GM18870 (cell line): ENCODE data around the gene EPGN.

Source experiments
- ATAC-seq: cut with Tn5 transposase; IDR thresholded peaks from one replicate; pipeline ENCODE4 v1.9.1; 2021; ENCODE audit warnings: moderate library complexity; ENCODE audit not compliant: unreplicated experiment

Gene EPGN

GRCh38 chr4:74308215-74308614, at the start of gene EPGN:
EPGN (plus strand) TSS chr4:74308470; CDS start chr4:74308534, 64 bp downstream.
- no peak for ATAC-seq

GRCh38 chr4:74258963-74259362, 49.3 kb upstream of the EPGN start:
- no peak for ATAC-seq

- ATAC-seq: no peak
These were observed 48.2 kb upstream of the EPGN start for GRCh38 chr4:74260036-74260435.

GRCh38 chr4:74262522-74262921, 45.7 kb upstream of the EPGN start:
- ATAC-seq: no peak

GRCh38 chr4:74263551-74263950, 44.7 kb upstream of the EPGN start:
- ATAC-seq: no peak

GRCh38 chr4:74266081-74266480, 42.2 kb upstream of the EPGN start:
- ATAC-seq: no peak

GRCh38 chr4:74267998-74268606, 40.2 kb upstream of the EPGN start:
- ATAC-seq: no peak

GRCh38 chr4:74268643-74269042, 39.6 kb upstream of the EPGN start:
- no peak for ATAC-seq

GRCh38 chr4:74278490-74278889, 29.8 kb upstream of the EPGN start:
- no peak for ATAC-seq

GRCh38 chr4:74279716-74280115, 28.6 kb upstream of the EPGN start:
- no peak for ATAC-seq

GRCh38 chr4:74282926-74283325, 25.3 kb upstream of the EPGN start:
- no peak for ATAC-seq

- ATAC-seq: no peak
These were observed 24.7 kb upstream of the EPGN start for GRCh38 chr4:74283614-74284013.

GRCh38 chr4:74284053-74284452, 24.2 kb upstream of the EPGN start:
- ATAC-seq: no peak

GRCh38 chr4:74287164-74287563, 21.1 kb upstream of the EPGN start:
- no peak for ATAC-seq

- ATAC-seq: no peak
These were observed 20.5 kb upstream of the EPGN start for GRCh38 chr4:74287791-74288190.

GRCh38 chr4:74291471-74291870, 16.8 kb upstream of the EPGN start:
- no peak for ATAC-seq

- ATAC-seq: no peak
These were observed 16.0 kb upstream of the EPGN start for GRCh38 chr4:74292111-74292870.

GRCh38 chr4:74293558-74293957, 14.7 kb upstream of the EPGN start:
- no peak for ATAC-seq

- ATAC-seq: no peak
These were observed 13.6 kb upstream of the EPGN start for GRCh38 chr4:74294681-74295080.

GRCh38 chr4:74297539-74297938, 10.7 kb upstream of the EPGN start:
- no peak for ATAC-seq

GRCh38 chr4:74304095-74304625, 4.1 kb upstream of the EPGN start:
- ATAC-seq: no peak

- no peak for ATAC-seq
These were observed 3.3 kb upstream of the EPGN start for GRCh38 chr4:74305000-74305399.
